GM12892 (cell line): Measurements from ENCODE around the gene FAM168A.
A peak's percentile ranks its signal among the peaks of the same experiment; 100 is the strongest.

Experiments
- DNase-seq: peaks from one replicate; pipeline ENCODE4 v3.0.0; 2011; ENCODE audit not compliant: insufficient read length
- FAIRE-seq: peaks from 2 replicates; lab custom pipeline; 2011; peaks lifted over from hg19 to GRCh38; lab: Jason Lieb, UNC
- POLR2A ChIP-seq: IDR thresholded peaks from 2 replicates; pipeline ENCODE4 v1.6.1; 2011; ENCODE audit warnings: low read depth, low read length, control low read depth
- POLR2AphosphoS5 ChIP-seq: IDR thresholded peaks from 2 replicates; pipeline ENCODE4 v1.6.1; 2011; ENCODE audit warnings: low read depth, low read length, control low read depth
- TAF1 ChIP-seq: IDR thresholded peaks from 2 replicates; pipeline ENCODE4 v1.6.1; 2011; ENCODE audit warnings: low read depth, mild to moderate bottlenecking, control low read depth, low read length, borderline replicate concordance

Gene FAM168A

DNA sequence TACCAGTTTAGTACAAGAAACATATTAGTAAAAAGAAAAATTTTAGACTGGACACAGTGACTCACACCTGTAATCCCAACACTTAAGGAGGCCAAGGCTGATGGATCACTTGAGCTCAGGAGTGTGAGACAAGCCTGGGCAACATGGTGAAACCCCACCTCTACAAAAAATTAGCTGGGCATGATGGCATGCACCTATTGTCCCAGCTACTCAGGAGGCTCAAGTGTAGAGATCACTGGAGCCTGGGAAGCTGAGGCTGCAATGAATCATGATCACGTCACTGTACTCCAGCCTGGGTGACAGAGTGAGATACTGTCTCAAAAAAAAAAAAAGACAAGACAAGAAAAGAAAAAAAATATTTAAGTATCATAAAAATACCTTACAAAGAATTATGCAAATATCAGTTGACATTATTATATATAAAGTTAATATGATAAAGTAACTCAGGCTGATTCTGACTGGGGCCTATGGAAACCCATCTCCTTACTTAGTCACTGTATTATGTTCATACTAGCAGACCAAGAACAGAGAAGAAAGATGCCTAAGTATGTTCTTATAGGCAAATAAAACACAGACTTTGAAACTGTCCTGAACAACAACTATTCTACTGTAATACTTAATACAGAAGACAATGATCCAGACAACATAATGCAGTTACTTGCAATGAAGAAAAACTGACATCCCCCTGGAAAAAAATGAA is 27.3 kb downstream of the FAM168A start:
- DNase-seq = no peak

GRCh38 chr11:73566977-73567755 is 30.7 kb downstream of the FAM168A start:
- TF ChIP-seq POLR2A = no peak
- no peak for TF ChIP-seq POLR2AphosphoS5
- no peak for TF ChIP-seq TAF1
- FAIRE-seq = no peak
- DNase-seq = no peak

More for the DNA sequence above, 27.3 kb downstream of the FAM168A start:
- no peak for TF ChIP-seq POLR2AphosphoS5
- no peak for TF ChIP-seq POLR2A
- no peak for TF ChIP-seq TAF1
- FAIRE-seq = no peak

DNA sequence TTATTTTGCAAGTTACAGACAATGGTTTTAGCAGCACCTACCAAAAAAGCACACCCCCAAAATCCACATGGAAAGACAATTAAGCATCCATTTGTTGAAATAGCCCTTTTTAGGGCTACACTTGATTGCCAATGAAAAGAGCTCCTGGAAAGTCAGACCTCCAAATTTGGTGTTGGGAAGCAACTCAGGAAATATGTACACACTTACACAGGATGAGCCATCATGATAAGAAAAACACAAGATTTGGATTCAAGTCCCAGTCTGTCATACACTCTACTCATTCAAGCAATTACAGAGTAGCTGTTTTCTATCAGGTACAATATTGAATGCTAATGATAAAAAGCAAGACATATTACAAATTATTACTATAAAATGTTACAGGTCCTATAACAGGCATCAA is 31.5 kb downstream of the FAM168A start:
- FAIRE-seq (no peak), DNase-seq (no peak)
- TF ChIP-seq POLR2AphosphoS5 (no peak), POLR2A (no peak), TAF1 (no peak)

GRCh38 chr11:73565804-73566203 is 32.1 kb downstream of the FAM168A start:
- TF ChIP-seq POLR2AphosphoS5 = no peak
- FAIRE-seq (no peak), DNase-seq (no peak)

DNA sequence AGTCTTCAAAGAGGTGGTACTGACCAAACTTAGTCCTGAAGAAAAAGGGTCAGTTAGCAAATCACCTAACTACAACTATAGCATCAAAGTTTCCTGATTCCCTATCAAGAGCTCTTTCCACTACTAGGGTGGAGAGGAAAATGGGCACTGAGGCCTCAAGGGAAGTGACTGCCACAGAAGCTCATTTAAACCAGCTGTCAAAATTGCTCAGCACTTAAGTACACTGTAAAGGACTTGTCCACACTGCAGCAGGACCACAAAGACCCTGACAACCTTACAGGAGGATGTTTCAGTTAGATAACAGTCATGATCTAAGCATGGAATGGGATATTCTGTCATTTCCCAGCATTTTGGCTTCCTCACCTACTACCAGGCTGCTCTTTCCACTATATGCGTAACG is 33.0 kb downstream of the FAM168A start:
- TF ChIP-seq POLR2AphosphoS5 = no peak
- TF ChIP-seq POLR2A = no peak
- no peak for TF ChIP-seq TAF1
- FAIRE-seq = no peak
- no peak for DNase-seq

DNA sequence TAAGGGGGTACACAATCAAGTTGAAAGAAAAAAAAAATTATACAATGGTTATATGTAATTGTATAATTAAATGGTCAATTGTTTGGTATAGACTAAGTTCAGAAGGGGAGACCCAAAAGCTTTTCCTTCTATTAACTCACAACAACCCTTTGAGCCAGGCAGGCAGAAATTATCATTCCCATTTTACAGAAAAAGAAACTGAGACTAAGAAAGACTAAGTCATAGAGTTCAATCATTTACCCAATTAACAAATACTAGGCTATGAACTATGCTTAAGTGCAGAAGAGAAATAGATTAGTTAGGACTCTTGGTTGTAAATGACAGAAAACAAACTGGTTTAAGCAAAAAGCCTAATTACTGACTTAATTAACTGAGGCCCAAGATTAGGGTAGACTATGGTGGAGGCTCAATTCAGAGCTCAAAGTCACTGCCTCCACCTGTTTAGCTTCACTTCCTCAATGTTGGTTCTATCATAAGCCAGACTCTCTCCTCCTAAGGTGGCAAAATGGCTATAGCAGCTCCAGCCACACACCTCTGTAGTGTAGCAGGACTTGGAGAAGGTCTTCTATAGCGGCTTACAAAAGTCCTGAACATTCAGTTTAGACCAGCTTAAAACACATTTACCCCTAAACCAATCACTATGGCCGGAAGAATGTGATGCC is 34.2 kb downstream of the FAM168A start:
- no peak for TF ChIP-seq POLR2A
- no peak for TF ChIP-seq TAF1
- TF ChIP-seq POLR2AphosphoS5 = no peak
- peak; percentile 9 for FAIRE-seq
- DNase-seq = no peak

DNA sequence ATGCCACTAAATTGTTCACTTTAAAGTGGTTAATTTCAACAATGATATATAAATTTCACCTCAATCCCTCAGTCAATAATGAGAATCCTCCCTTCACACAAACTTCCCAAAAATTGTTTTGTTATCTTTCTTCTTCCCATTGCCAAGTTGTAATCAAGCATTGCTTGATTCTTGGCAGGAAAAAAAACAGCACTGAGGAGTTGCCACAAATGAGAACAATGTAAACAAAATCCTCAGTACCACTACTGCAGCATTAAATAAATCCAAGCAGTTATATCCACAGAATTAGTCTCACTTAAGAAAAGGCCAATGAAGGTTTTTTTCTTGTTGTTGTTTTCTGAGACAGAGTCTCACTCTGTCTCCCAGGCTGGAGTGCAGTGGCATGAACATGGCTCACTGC is 38.2 kb downstream of the FAM168A start:
- DNase-seq (no peak), FAIRE-seq (no peak)
- TF ChIP-seq POLR2AphosphoS5 = no peak
- TF ChIP-seq TAF1 = no peak
- TF ChIP-seq POLR2A = no peak

GRCh38 chr11:73556966-73557365 is 40.9 kb downstream of the FAM168A start:
- DNase-seq (no peak), FAIRE-seq (no peak)
- TF ChIP-seq POLR2A = no peak
- no peak for TF ChIP-seq POLR2AphosphoS5
- TF ChIP-seq TAF1 = no peak

DNA sequence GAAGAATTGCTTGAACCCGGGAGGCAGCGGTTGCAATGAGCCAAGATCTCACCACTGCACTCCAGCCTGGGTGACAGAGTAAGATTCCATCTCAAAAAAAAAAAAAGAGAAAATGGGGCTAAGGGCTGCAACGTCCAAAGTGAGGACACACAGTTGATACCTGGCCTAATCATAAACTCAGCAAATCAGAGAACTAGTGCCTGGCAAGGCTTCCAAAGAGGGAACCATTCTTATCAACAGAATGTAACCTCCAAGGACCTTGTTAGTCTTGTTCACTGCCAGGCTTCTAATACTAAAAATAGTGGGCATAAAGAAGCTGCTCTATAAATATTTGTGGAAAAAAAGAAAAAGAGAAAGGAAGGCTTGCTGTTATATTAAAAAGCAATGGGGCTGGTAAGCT is 42.3 kb downstream of the FAM168A start:
- FAIRE-seq (no peak), DNase-seq (no peak)
- TF ChIP-seq POLR2AphosphoS5 = no peak
- TF ChIP-seq POLR2A = no peak
- TF ChIP-seq TAF1 = no peak

DNA sequence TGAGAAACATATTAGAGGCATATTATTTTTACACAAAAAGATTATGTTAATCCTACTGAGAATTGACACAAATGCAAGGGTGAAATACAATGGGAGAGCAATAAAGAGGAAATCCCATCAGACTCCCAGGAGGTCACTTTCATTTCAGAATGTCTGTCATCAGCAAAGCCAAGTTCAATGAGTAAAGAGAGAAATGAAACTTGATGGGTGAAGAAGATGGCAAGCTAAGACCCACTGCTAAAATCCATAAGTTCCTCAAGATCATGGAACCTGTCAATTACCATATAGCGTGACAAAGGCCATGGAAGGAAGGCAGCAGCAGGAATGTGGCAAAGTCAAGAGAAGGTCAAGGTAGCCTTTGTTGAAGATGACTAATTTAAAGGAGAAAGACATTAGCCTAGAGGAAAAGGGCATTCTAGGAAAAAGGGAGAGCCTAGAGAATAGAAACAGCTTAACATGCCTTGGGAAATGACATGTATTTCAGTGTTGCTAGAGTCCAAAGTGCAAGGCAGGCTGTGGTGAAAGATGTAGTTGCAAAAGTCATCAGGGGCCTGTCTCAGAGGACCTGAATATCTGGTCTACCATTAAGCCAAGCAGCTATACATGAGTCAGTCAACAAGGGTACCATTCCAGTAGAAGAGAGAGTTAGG is 43.1 kb downstream of the FAM168A start:
- TF ChIP-seq TAF1 (no peak), POLR2A (no peak), POLR2AphosphoS5 (no peak)
- DNase-seq (no peak), FAIRE-seq (peak; percentile 14)

DNA sequence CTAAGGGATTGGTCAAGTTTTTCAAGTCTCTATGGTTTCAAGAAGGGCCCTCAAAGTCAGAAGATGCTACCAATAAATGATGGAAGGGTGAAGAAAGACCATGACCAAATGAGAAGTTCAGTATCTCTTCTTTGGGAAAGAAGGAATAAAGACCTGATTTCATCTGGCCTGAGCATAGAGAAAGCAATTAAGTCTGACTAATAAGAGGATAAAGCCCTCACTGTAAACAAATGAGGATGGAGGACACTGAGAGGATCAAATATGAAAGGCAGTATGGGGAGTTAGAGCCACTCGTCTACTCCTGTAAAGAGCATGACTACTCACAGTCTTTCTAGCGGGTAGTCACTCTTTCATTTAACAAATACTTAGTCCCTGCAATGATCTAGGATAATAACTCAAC is 44.6 kb downstream of the FAM168A start:
- no peak for TF ChIP-seq POLR2AphosphoS5
- no peak for TF ChIP-seq POLR2A
- TF ChIP-seq TAF1 = no peak
- FAIRE-seq (no peak), DNase-seq (no peak)
